GM18507 (cell line): ENCODE results near the gene C3orf18.
A peak's percentile ranks its signal among the peaks of the same experiment; 100 is the strongest.

ENCODE experiments used
- DNase-seq: peaks from one replicate; pipeline ENCODE4 v3.0.0; 2011; ENCODE audit warnings: low read depth; ENCODE audit not compliant: insufficient read length; ENCODE audit errors: extremely low spot score
- FAIRE-seq: peaks from 2 replicates; lab custom pipeline; 2011; peaks lifted over from hg19 to GRCh38; lab: Jason Lieb, UNC

Gene C3orf18

GRCh38 chr3:50604628-50605588, 37.4 kb upstream of the C3orf18 start:
- no peak for DNase-seq
- no peak for FAIRE-seq

DNA sequence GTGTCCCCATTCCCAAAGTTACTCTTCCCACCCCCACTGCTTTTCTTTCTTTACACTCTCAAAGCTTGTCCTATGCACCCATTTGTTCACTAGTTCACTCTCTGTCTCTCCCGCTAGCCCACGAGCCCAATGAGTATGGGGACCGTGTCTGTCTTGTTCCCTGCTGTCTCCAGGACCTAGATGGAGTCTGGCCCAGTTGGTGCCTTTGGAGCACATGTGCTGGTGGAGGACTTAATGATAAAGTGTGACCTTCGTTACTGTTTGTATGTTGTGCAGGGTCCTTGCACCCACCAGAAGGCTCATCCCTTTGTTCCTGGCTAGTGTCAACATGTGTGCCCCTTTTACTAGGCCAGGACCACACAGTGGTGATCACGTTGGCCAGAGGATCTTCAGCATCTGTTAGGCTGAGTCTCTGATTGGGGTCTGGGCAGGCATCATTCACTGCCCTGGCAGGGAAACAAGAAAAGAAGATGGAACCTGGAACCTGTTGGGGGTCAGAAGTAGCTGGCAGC, 36.6 kb upstream of the C3orf18 start:
- DNase-seq (no peak), FAIRE-seq (no peak)

DNA sequence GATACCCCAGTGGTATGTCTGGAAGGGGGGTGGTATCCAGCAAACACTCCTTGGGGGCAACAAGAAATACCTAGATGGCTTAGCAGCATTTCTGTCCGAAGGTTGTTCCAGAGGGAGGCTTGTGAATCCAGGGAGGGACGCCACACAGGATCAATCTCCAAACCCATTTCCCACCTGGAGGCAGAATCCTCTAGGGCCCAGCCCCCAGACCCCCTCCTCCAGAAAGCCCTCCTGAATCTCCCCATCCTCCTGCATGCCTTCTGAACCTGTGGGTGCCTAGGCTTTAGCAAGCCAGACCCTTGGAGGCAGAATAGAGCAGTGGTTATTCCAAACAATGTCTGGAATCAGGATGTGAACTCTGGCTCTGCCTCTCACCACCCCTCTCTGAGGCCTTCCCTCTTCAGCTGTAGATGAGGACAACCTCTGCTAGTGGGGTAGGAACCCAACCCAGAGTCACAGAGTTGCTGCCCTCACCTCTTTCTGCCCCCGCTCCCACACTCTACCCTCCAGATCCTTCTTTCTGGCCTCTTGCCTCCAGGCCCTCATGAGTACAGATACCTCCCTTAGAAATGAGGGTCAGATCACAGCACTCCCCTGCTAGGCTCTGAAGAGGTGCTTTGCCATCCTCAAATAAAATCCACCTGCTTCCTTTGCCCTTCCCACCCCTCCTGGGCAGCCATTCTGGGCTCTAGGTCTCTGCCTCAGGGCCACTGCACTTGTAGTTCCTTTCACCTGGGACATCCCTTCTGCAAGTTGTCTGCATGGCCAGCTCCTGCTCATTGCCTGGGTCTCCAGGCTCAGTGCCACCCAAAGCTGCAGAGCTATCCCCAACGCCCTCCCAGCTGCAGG, 35.9 kb upstream of the C3orf18 start:
- FAIRE-seq (no peak), DNase-seq (no peak)

DNA sequence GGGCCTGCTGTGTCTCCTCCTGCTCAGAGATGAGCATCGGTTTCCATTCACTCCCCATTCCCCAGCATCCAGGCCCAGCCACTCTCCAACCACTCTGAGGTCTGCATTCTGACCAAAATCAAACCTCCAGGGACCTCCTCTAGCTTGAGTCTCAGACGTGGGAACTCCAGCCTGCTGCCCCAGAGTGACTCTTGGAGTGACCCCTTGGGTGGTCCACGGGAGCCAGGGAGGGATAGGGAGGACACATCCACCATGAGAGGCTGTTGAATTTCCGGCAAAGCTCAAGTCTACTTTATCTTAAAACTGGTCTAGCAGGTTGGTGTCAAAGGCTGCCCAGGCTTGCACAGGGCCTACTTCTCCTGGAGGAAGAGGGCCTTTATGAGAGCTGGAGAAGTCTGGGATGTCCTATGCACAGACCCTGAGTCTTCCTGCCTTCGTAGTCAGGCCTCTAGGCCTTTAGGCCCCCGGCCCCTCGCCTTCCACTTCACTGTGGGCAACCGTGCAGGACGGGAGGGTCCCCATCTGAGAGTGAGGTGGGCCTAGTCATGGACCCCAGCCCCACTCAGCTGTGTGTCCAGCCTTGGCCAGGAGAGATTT, 35.1 kb upstream of the C3orf18 start:
- FAIRE-seq (no peak), DNase-seq (no peak)

DNA sequence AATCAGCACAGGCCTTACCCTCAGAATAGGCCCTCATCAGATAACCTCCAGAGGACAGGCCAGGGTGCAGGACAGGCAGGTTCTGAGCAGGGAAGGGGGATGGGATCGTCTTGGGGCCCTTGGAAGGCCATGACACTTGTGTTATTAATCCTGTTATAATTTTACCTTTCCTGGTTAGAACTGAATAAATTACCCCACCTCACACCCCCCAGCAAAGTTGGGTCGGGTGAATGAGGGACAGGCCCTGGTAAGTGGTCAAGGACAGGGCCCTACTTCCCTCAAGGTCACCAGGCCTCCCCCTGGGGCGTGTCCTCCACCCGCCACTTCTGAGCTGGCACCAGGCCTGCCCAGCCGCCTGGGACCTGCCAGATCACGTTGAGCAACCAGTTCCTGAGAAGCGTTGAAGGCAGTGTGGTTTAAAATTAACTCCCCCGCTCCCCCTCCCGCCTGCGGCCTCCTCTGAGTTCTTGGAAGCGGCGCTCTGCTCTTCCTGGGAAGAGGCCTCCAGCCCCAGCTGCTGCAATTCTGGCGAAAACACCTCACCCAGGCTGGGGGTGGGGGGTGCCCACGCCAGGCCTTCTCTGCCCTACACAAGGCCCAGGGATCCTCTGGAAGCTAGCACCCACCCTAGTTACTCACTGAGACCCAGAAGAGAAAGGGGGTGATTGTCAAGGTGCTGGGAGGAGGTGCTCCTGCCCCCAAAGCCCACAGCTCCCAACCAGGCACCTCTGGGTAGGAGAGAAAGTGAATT, 33.5 kb upstream of the C3orf18 start:
- peak; percentile 66 for DNase-seq
- FAIRE-seq: peak; percentile 92

DNA sequence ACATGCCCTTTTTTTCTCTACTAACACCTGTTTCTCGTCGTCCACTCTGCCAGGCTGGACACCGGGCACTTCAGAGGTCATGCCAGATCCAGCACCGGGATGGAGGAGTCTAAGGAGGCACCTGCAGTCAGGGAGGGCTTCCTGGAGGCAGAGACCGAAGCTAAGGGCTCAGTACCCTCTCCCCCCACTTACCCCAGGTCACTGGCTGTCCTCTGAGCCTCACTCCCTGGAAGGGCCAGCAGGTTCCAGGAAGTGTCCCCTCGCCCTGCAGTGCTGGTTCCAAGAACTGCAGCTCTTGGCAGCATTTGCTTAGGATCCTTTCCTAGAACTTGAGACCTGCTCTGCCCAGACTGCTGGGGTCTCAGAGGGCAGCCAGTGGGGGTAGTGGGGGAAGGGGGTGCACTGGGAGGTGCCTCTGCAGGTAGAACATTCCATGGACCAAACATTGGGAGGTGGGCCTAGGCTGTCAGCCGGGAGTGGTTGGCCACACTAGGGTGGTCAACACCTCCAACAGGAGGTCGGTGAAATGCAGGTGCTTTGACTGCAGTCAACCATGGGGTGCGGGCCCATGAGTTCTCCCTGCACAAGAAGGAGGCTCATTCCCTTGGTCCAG, 32.7 kb upstream of the C3orf18 start:
- DNase-seq (no peak), FAIRE-seq (no peak)

DNA sequence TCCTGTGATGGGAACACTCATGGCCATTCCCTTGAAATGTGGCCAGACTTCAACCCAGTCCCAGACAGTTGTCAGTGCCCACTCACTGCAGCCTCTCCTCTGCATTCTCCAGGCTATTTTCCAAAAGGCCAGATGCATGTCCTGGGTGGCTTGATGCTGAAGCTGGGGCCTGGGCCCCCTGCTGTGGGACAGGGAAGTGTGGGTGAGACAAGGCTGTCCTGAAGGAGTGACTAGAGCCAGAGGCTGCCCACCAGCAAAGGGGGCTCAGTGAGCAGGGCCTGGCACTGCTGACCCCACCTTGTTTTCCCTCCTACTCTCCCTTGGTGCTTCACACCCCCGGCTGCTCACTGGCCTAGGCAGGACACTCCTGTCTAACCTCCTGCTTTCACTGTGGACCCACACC, 32.2 kb upstream of the C3orf18 start:
- no peak for FAIRE-seq
- DNase-seq: no peak

GRCh38 chr3:50599115-50599715, 31.7 kb upstream of the C3orf18 start:
- DNase-seq: no peak
- no peak for FAIRE-seq

GRCh38 chr3:50594253-50594785, 26.8 kb upstream of the C3orf18 start:
- DNase-seq (no peak), FAIRE-seq (no peak)

DNA sequence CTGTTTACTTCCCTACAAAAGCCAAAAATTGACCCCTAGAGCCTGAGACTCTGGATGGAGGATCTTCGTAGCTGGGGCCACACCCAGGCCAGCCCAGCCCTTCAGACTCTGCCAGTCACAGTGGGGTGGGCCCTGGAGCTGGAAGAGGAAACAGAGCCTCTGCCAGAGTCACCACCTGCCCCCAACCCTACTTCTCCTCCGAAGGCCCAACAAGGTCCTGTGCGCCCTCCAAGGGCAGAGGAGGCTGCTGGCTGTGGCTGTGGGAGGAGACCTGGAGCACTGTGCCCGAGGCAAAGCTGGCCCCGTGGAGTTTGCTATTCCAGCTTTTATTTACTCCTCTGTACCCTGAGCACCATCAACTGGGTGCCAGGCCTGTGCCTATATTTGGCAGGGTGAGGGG, 25.0 kb upstream of the C3orf18 start:
- no peak for DNase-seq

DNA sequence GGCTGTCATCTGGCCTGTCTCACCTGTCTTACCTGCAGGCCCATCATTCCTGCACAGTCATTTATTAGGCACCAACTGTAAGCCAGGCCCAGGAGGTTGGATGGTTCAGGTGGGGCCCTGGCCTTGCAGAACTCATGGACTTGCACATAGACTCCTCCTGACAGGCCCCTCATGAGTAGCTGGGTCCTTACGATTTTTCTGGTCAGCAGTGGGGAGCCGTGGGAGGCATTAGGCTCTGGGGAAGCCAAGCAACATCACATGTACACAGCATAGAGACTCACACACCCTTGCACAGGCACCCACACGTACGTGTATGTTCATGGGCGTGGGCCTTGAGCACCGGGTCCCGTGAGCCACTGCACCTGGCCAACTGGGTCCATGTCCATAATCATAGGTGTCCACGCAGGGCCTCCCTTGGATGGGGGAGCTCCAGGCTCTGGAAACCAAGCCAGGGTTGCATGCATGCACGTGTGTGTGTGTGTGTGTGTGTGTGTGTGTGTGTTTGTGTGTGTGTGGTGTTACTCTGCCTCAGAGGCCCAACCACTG, 23.7 kb upstream of the C3orf18 start:
- DNase-seq (no peak), FAIRE-seq (no peak)

More for the DNA sequence above, 25.0 kb upstream of the C3orf18 start:
- FAIRE-seq: no peak

- FAIRE-seq (peak; percentile 54), DNase-seq (no peak)
Observed at GRCh38 chr3:50588759-50589433, 21.3 kb upstream of the C3orf18 start.

- FAIRE-seq: peak; percentile 81
- no peak for DNase-seq
Observed at GRCh38 chr3:50587806-50588758, 20.5 kb upstream of the C3orf18 start.

- DNase-seq (no peak), FAIRE-seq (no peak)
Observed at GRCh38 chr3:50587373-50587772, 19.8 kb upstream of the C3orf18 start.

DNA sequence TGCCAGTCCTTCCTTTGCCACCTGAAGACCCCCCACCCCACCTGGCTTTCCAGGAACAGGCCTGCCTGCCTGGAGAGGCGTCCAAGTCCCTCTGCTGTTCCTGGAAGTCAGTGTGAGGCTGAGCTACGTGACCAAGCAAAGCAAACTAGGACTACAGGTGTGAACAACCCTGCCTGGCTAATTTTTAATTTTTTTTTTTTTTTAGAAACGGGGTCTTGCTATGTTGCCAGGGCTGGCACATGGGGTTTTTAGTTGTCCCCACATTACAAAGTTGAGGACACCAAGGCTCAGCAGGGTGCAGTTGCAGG, 19.2 kb upstream of the C3orf18 start:
- DNase-seq (no peak), FAIRE-seq (no peak)

GRCh38 chr3:50585919-50586762, 18.6 kb upstream of the C3orf18 start:
- DNase-seq (no peak), FAIRE-seq (no peak)
